DMS114 treated with DMSO at 0.1 percent for 48 hours (cell line): ENCODE data around the gene WASF2.
"Not testable (repeated sequence)": the region's sequence is repeated elsewhere in the genome, so short reads cannot be mapped to it uniquely, and the experiment has no call there.

Experiments
- DNase-seq: peaks from one replicate; lab custom pipeline; 2025; ENCODE audit not compliant: unreplicated experiment; lab: John Stamatoyannopoulos, UW

The WASF2 gene

GRCh38 chr1:27489973-27490741, at the start of gene WASF2:
Gene WASF2, minus strand, starts transcription at chr1:27490167. Its CDS starts 61,277 bp downstream, at chr1:27428890.
- DNase-seq, result peak; percentile 94

- DNase-seq, result no peak
Measured at GRCh38 chr1:27538793-27539192, 48.8 kb upstream of the WASF2 start.

- DNase-seq, result not testable (repeated sequence)
Measured at GRCh38 chr1:27538305-27538676, 48.3 kb upstream of the WASF2 start.

- no peak for DNase-seq
Measured at GRCh38 chr1:27536767-27537166, 46.8 kb upstream of the WASF2 start.

GRCh38 chr1:27536010-27536757, 46.2 kb upstream of the WASF2 start:
- no peak for DNase-seq

- no peak for DNase-seq
Measured at GRCh38 chr1:27535386-27535785, 45.4 kb upstream of the WASF2 start.

- DNase-seq, result no peak
Measured at GRCh38 chr1:27531959-27532685, 42.2 kb upstream of the WASF2 start.

GRCh38 chr1:27530192-27530591, 40.2 kb upstream of the WASF2 start:
- no peak for DNase-seq

GRCh38 chr1:27529704-27530018, 39.7 kb upstream of the WASF2 start:
- DNase-seq, result no peak

GRCh38 chr1:27528818-27529703, 39.1 kb upstream of the WASF2 start:
- DNase-seq, result no peak

- DNase-seq, result no peak
Measured at GRCh38 chr1:27527890-27528817, 38.2 kb upstream of the WASF2 start.

GRCh38 chr1:27527223-27527889, 37.4 kb upstream of the WASF2 start:
- DNase-seq, result no peak

GRCh38 chr1:27526569-27527222, 36.7 kb upstream of the WASF2 start:
- no peak for DNase-seq

GRCh38 chr1:27525296-27526272, 35.6 kb upstream of the WASF2 start:
- no peak for DNase-seq

GRCh38 chr1:27523337-27524020, 33.5 kb upstream of the WASF2 start:
- DNase-seq, result no peak

GRCh38 chr1:27522432-27523336, 32.7 kb upstream of the WASF2 start:
- no peak for DNase-seq
